Hematopoietic multipotent progenitor cell treated with erythropoietin and hydrocortisone succinate and interleukin-3 and kit ligand, for 8 days (in vitro differentiated cells): Measurements from ENCODE around the gene ATCAY.
A peak's percentile ranks its signal among the peaks of the same experiment; 100 is the strongest.

Source experiments
- DNase-seq: peaks from one replicate; pipeline ENCODE4 v3.0.0-alpha.2; 2015

The ATCAY gene

GRCh38 chr19:3880471-3881271, at the start of gene ATCAY:
Gene ATCAY (plus strand): TSS chr19:3880685. CDS start chr19:3885768, 5,083 bp downstream.
- no peak for DNase-seq

- DNase-seq, result no peak
Observed at GRCh38 chr19:3831601-3832000, 48.9 kb upstream of the ATCAY start.

- DNase-seq, result no peak
Observed at GRCh38 chr19:3832001-3832400, 48.5 kb upstream of the ATCAY start.

- no peak for DNase-seq
Observed at GRCh38 chr19:3833578-3834348, 46.7 kb upstream of the ATCAY start.

GRCh38 chr19:3834349-3835054, 46.0 kb upstream of the ATCAY start:
- no peak for DNase-seq

- no peak for DNase-seq
Observed at GRCh38 chr19:3835055-3835435, 45.4 kb upstream of the ATCAY start.

GRCh38 chr19:3836887-3837286, 43.6 kb upstream of the ATCAY start:
- DNase-seq, result no peak

- no peak for DNase-seq
Observed at GRCh38 chr19:3837332-3837731, 43.2 kb upstream of the ATCAY start.

- no peak for DNase-seq
Observed at GRCh38 chr19:3837922-3838321, 42.6 kb upstream of the ATCAY start.

- no peak for DNase-seq
Observed at GRCh38 chr19:3838661-3839060, 41.8 kb upstream of the ATCAY start.

GRCh38 chr19:3839941-3840340, 40.5 kb upstream of the ATCAY start:
- DNase-seq, result no peak

GRCh38 chr19:3840804-3841203, 39.7 kb upstream of the ATCAY start:
- DNase-seq, result no peak

- DNase-seq, result no peak
Observed at GRCh38 chr19:3842948-3843347, 37.5 kb upstream of the ATCAY start.

GRCh38 chr19:3844596-3844995, 35.9 kb upstream of the ATCAY start:
- DNase-seq, result no peak

- peak; percentile 58 for DNase-seq
Observed at GRCh38 chr19:3849092-3849491, 31.4 kb upstream of the ATCAY start.

- no peak for DNase-seq
Observed at GRCh38 chr19:3849787-3850186, 30.7 kb upstream of the ATCAY start.

GRCh38 chr19:3850320-3850972, 30.0 kb upstream of the ATCAY start:
- DNase-seq, result no peak

GRCh38 chr19:3851254-3852176, 29.0 kb upstream of the ATCAY start:
- no peak for DNase-seq

GRCh38 chr19:3852177-3852511, 28.3 kb upstream of the ATCAY start:
- DNase-seq, result no peak

GRCh38 chr19:3852614-3853254, 27.8 kb upstream of the ATCAY start:
- DNase-seq, result peak; percentile 61

- DNase-seq, result no peak
Observed at GRCh38 chr19:3855320-3855719, 25.2 kb upstream of the ATCAY start.
